HepG2 (cell line): ENCODE data around the gene RAB38.

Experiments used
- ATF1 ChIP-seq: IDR thresholded peaks from 2 replicates; pipeline ENCODE4 v1.6.1; 2016; ENCODE audit warnings: mild to moderate bottlenecking, control low read depth
- CTCF ChIP-seq: sonication (generic); formaldehyde crosslinking; IDR thresholded peaks from 2 replicates; pipeline ENCODE4 v1.5.0; 2020; ENCODE audit warnings: mild to moderate bottlenecking, missing genetic modification reagents, moderate library complexity
- IKZF1 ChIP-seq: fragments of 450-650 bp; IDR thresholded peaks from 2 replicates; pipeline ENCODE4 v1.7.1; 2016
- JUNB ChIP-seq: sonication (generic); formaldehyde crosslinking; IDR thresholded peaks from 2 replicates; pipeline ENCODE4 v1.8.0; 2022; ENCODE audit warnings: missing genetic modification reagents, mild to moderate bottlenecking, borderline replicate concordance
- PREB ChIP-seq: sonication (generic); formaldehyde crosslinking; IDR thresholded peaks from 2 replicates; pipeline ENCODE4 v1.4.0; 2020; ENCODE audit warnings: missing genetic modification reagents
- SIN3A ChIP-seq: IDR thresholded peaks from 2 replicates; pipeline ENCODE4 v1.6.1; 2011; ENCODE audit warnings: low read depth, mild to moderate bottlenecking, control low read depth, low read length, borderline replicate concordance
- ZNF274 ChIP-seq: sonication (generic); formaldehyde crosslinking; IDR thresholded peaks from 2 replicates; pipeline ENCODE4 v1.5.1; 2020; ENCODE audit warnings: mild to moderate bottlenecking, missing genetic modification reagents
- ZNF333 ChIP-seq: sonication (generic); formaldehyde crosslinking; IDR thresholded peaks from 2 replicates; pipeline ENCODE4 v1.4.0; 2020; ENCODE audit warnings: mild to moderate bottlenecking, missing genetic modification reagents, borderline replicate concordance
- TF ChIP-seq, protein P1 (sequence below): IDR thresholded peaks from 2 replicates; pipeline ENCODE4 v1.6.1; 2016; ENCODE audit warnings: low read depth, borderline replicate concordance

DNA sequence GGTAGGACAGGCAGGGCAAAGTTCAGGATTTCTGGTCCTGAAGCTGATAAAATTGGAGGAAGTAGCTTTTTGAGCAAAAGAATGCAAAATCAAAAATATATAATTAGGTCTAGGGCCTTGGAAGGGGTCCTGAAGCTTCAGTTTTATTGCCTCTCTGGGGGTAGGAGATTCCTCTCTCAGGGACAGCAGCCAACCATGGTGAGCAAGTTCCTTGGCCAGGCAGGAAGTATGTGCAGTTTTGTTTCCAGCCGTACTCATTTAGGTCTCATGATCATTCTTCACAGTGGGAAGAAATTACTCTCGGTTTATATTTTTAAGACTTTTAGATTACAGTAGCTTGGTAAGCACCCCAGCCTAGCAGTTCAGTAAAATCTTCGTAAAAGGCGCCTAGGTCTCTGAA is 2.9 kb upstream of the RAB38 start:
- TF ChIP-seq, protein P1, sequence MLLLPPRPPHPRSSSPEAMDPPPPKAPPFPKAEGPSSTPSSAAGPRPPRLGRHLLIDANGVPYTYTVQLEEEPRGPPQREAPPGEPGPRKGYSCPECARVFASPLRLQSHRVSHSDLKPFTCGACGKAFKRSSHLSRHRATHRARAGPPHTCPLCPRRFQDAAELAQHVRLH (CRISPR knock-in tag): no peak
- TF ChIP-seq ZNF333 (CRISPR knock-in tag) (no peak), SIN3A (no peak), PREB (CRISPR knock-in tag) (no peak), ATF1 (CRISPR knock-in tag) (no peak), ZNF274 (CRISPR knock-in tag) (no peak), JUNB (CRISPR knock-in tag) (no peak), IKZF1 (no peak), CTCF (CRISPR knock-in tag) (no peak)
